GM21737 (cell line): Measurements from ENCODE around the gene ABCB9.
"Not testable (repeated sequence)": the region's sequence is repeated elsewhere in the genome, so short reads cannot be mapped to it uniquely, and the experiment has no call there.

Experiments
- ATAC-seq: cut with Tn5 transposase; IDR thresholded peaks from one replicate; pipeline ENCODE4 v1.9.1; 2021; ENCODE audit warnings: mild to moderate bottlenecking, moderate library complexity; ENCODE audit not compliant: unreplicated experiment

Gene ABCB9

GRCh38 chr12:122944605-122945592, 21.4 kb downstream of the ABCB9 start:
- no peak for ATAC-seq

GRCh38 chr12:122943196-122943595, 23.1 kb downstream of the ABCB9 start:
- ATAC-seq, result no peak

GRCh38 chr12:122942637-122943036, 23.6 kb downstream of the ABCB9 start:
- ATAC-seq, result no peak

GRCh38 chr12:122941351-122941750, 24.9 kb downstream of the ABCB9 start:
- ATAC-seq, result not testable (repeated sequence)

GRCh38 chr12:122939125-122939524, 27.1 kb downstream of the ABCB9 start:
- ATAC-seq, result no peak

GRCh38 chr12:122937622-122938091, 28.6 kb downstream of the ABCB9 start:
- no peak for ATAC-seq

- ATAC-seq, result no peak
Measured at GRCh38 chr12:122935318-122935717, 30.9 kb downstream of the ABCB9 start.

GRCh38 chr12:122934722-122935121, 31.5 kb downstream of the ABCB9 start:
- ATAC-seq, result no peak

- ATAC-seq, result no peak
Measured at GRCh38 chr12:122932207-122932606, 34.1 kb downstream of the ABCB9 start.

GRCh38 chr12:122929812-122930211, 36.5 kb downstream of the ABCB9 start:
- ATAC-seq, result no peak

- no peak for ATAC-seq
Measured at GRCh38 chr12:122929148-122929538, 37.1 kb downstream of the ABCB9 start.

- no peak for ATAC-seq
Measured at GRCh38 chr12:122928404-122929147, 37.7 kb downstream of the ABCB9 start.

- ATAC-seq, result no peak
Measured at GRCh38 chr12:122927756-122928403, 38.4 kb downstream of the ABCB9 start.

- no peak for ATAC-seq
Measured at GRCh38 chr12:122921917-122922316, 44.3 kb downstream of the ABCB9 start.

- no peak for ATAC-seq
Measured at GRCh38 chr12:122920687-122921086, 45.6 kb downstream of the ABCB9 start.

GRCh38 chr12:122918827-122919226, 47.4 kb downstream of the ABCB9 start:
- no peak for ATAC-seq

GRCh38 chr12:122917507-122918121, 48.6 kb downstream of the ABCB9 start:
- ATAC-seq, result no peak

GRCh38 chr12:122909442-122910288, 56.6 kb downstream of the ABCB9 start:
- no peak for ATAC-seq

- ATAC-seq, result no peak
Measured at GRCh38 chr12:122908915-122909314, 57.3 kb downstream of the ABCB9 start.

- not testable (repeated sequence) for ATAC-seq
Measured at GRCh38 chr12:122905258-122905657, 61.0 kb downstream of the ABCB9 start.
